Gastroesophageal sphincter (tissue), 3 donors: ENCODE data around the gene FBXL4.

Experiments used
- POLR2A ChIP-seq, 2 donors: fragments of 450-650 bp; IDR thresholded peaks; one replicate each; pipeline ENCODE4 v1.6.1; 2017; ENCODE audit warnings: antibody characterized with exemption in 2 of 2, mild to moderate bottlenecking in 2 of 2, moderate library complexity in 1 of 2
- TF ChIP-seq, protein P1 (sequence below), 4 experiments: fragments of 200-600 bp in 2 of 4; fragments of 450-650 bp in 2 of 4; sonication (generic) in 1 of 4; IDR thresholded peaks; one replicate each; pipeline ENCODE4 v1.5.1; 2017 to 2019; ENCODE audit warnings: antibody characterized with exemption in 4 of 4, mild to moderate bottlenecking in 2 of 4, moderate library complexity in 2 of 4

DNA sequence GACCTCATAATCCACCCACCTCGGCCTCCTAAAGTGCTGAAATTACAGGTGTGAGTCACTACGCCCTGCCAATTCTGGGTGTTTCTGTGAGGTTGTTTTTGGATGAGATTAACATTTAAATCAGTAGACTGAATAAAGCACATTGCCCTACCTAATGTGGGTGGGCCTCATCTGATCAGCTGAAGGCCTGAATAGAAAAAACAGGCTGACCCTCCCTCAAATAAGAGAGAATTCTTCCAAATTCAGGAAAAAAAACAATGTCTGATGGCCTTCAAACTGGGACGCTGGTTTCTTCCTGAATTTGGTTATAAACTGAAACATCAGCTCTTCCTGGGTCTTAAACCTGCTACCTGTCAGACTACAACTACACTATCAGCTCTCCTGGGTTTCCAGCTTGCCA is 62.4 kb downstream of the FBXL4 start:
- TF ChIP-seq, protein P1, sequence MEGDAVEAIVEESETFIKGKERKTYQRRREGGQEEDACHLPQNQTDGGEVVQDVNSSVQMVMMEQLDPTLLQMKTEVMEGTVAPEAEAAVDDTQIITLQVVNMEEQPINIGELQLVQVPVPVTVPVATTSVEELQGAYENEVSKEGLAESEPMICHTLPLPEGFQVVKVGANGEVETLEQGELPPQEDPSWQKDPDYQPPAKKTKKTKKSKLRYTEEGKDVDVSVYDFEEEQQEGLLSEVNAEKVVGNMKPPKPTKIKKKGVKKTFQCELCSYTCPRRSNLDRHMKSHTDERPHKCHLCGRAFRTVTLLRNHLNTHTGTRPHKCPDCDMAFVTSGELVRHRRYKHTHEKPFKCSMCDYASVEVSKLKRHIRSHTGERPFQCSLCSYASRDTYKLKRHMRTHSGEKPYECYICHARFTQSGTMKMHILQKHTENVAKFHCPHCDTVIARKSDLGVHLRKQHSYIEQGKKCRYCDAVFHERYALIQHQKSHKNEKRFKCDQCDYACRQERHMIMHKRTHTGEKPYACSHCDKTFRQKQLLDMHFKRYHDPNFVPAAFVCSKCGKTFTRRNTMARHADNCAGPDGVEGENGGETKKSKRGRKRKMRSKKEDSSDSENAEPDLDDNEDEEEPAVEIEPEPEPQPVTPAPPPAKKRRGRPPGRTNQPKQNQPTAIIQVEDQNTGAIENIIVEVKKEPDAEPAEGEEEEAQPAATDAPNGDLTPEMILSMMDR (IDR thresholded peaks at IDR 0.05): no peak
- TF ChIP-seq POLR2A (IDR thresholded peaks at IDR 0.05): no peak
